Measurements from ENCODE around the gene ATP10A. TPM values are rescaled to one million over a fixed set of nuclear protein-coding genes. Genes with fewer than 3 reads are reported as not detected.

Gene ATP10A
- total and polyA plus RNA-seq, 2 donors from 2014 or later, result 4.0 to 6.8 TPM

- H3K9me3 ChIP-seq (ENCODE audit: control insufficient read depth in 2 of 3, insufficient read depth in 1 of 3, low read length in 3 of 3), result no peaks in the 10 kb centered on the region
- H3K4me1 ChIP-seq (ENCODE audit: control insufficient read depth in 2 of 3, insufficient read depth in 2 of 3, low read depth in 1 of 3, low read length in 3 of 3), result no peaks in the 10 kb centered on the region
- no peak for DNase-seq
- no peak for FAIRE-seq
- intact Hi-C loops (cut with DNase I), result no loop called here
- no peak overlapping the region for H3K9ac ChIP-seq (ENCODE audit: low read length in 3 of 3)
- TF ChIP-seq CTCF (IDR thresholded peaks at IDR 0.05; ENCODE audit: borderline replicate concordance, extremely low read depth, insufficient read depth), result no peak
- no peak overlapping the region for H3K27ac ChIP-seq (ENCODE audit: low read depth in 2 of 2, low read length in 2 of 2)
- no peaks in the 10 kb centered on the region for H3K27me3 ChIP-seq (ENCODE audit: control insufficient read depth, insufficient read depth, low read length)
- H3K4me3 ChIP-seq (ENCODE audit: low read length in 3 of 3), result no peak overlapping the region
- no peaks in the 10 kb centered on the region for H3K36me3 ChIP-seq (ENCODE audit: control insufficient read depth in 2 of 3, insufficient read depth in 3 of 3, low read length in 3 of 3)
Measured at GRCh38 chr15:25711164-25711563, 152.0 kb downstream of the ATP10A start.

- H3K4me3 ChIP-seq (ENCODE audit: low read length in 3 of 3), result no peak overlapping the region
- no peaks in the 10 kb centered on the region for H3K36me3 ChIP-seq (ENCODE audit: control insufficient read depth in 2 of 3, insufficient read depth in 3 of 3, low read length in 3 of 3)
- no peak overlapping the region for H3K9ac ChIP-seq (ENCODE audit: low read length in 3 of 3)
- FAIRE-seq (no peak), DNase-seq (peak in 3 of 5 donors; percentile 40 to 47 (median 46))
- no peak overlapping the region for H3K27ac ChIP-seq (ENCODE audit: low read depth in 2 of 2, low read length in 2 of 2)
- H3K4me1 ChIP-seq (ENCODE audit: control insufficient read depth in 2 of 3, insufficient read depth in 2 of 3, low read depth in 1 of 3, low read length in 3 of 3), result no peaks in the 10 kb centered on the region
- peak; percentile 57 for TF ChIP-seq CTCF (IDR thresholded peaks at IDR 0.05; ENCODE audit: borderline replicate concordance, extremely low read depth, insufficient read depth)
- H3K9me3 ChIP-seq (ENCODE audit: control insufficient read depth in 2 of 3, insufficient read depth in 1 of 3, low read length in 3 of 3), result no peaks in the 10 kb centered on the region
- intact Hi-C loops (cut with DNase I), result no loop called here
- no peaks in the 10 kb centered on the region for H3K27me3 ChIP-seq (ENCODE audit: control insufficient read depth, insufficient read depth, low read length)
Measured at GRCh38 chr15:25710184-25710583, 152.9 kb downstream of the ATP10A start.

- Histone ChIP-seq H3K36me3 (ENCODE audit: control insufficient read depth in 2 of 3, insufficient read depth in 3 of 3, low read length in 3 of 3) (no peaks in the 10 kb centered on the region), H3K9ac (ENCODE audit: low read length in 3 of 3) (no peak overlapping the region), H3K4me3 (ENCODE audit: low read length in 3 of 3) (no peak overlapping the region), H3K9me3 (ENCODE audit: control insufficient read depth in 2 of 3, insufficient read depth in 1 of 3, low read length in 3 of 3) (no peaks in the 10 kb centered on the region), H3K27ac (ENCODE audit: low read depth in 2 of 2, low read length in 2 of 2) (no peak overlapping the region), H3K4me1 (ENCODE audit: control insufficient read depth in 2 of 3, insufficient read depth in 2 of 3, low read depth in 1 of 3, low read length in 3 of 3) (no peaks in the 10 kb centered on the region), H3K27me3 (ENCODE audit: control insufficient read depth, insufficient read depth, low read length) (no peaks in the 10 kb centered on the region)
- TF ChIP-seq CTCF (IDR thresholded peaks at IDR 0.05; ENCODE audit: borderline replicate concordance, extremely low read depth, insufficient read depth), result no peak
- intact Hi-C loops (cut with DNase I), result no loop called here
- DNase-seq, result no peak
- FAIRE-seq, result no peak
Measured at GRCh38 chr15:25709437-25710159, 153.5 kb downstream of the ATP10A start.
